ENCODE results near the gene TSPAN18.

Gene TSPAN18

GRCh38 chr11:44889266-44889665, 162.5 kb downstream of the TSPAN18 start:
- DNase-seq (ENCODE audit: low read depth): no peak

GRCh38 chr11:44892843-44893242, 166.1 kb downstream of the TSPAN18 start:
- DNase-seq (ENCODE audit: low read depth): no peak

DNA sequence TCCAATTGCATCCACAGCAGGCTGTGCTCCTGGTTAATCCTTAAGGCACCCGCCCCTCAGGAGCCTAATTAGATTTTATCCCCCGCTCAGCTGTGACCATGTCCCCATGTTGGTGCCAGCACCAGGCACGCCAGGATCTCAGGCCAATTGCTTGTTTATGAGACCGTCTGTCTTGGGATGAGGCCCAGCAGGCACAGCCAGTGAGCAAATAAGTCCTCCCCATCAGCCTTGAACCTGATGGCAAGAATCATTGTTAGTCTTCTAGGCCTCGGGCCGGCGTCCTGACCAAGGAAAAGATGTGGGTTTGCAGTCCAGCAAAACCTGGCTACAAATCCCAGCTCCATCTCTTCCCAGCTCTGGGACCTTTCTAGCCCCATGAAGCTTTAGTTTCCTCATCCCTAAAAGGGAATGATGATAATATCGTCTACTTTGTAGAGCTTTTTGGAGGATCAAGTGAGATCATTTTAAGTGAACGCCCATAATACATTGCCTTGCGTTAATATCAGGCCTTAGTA, 166.6 kb downstream of the TSPAN18 start:
- DNase-seq (ENCODE audit: low read depth): no peak

GRCh38 chr11:44893846-44894617, 167.3 kb downstream of the TSPAN18 start:
- peak; percentile 55 for DNase-seq (ENCODE audit: low read depth)

DNA sequence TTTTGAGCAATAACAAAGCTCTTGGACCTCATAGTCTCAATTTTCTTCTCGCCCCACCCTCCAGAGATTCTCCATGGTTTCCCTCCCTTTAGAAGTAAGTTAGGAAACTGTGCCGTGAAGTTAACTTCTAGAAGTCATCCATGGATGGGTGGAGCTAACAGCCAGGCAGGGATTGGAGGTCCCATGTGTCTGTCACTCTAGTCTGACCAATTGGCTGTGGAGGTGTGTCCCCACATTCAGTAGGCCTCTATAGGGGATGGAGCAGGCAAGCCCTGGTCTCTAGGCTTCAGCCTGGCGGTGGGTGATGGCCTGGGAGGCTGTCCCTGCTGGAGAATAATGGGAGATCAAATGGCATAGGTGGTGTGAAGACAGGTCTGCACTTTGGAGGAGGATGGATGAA, 173.2 kb downstream of the TSPAN18 start:
- no peak for DNase-seq (ENCODE audit: low read depth)

GRCh38 chr11:44901120-44901633, 174.4 kb downstream of the TSPAN18 start:
- DNase-seq (ENCODE audit: low read depth): no peak

DNA sequence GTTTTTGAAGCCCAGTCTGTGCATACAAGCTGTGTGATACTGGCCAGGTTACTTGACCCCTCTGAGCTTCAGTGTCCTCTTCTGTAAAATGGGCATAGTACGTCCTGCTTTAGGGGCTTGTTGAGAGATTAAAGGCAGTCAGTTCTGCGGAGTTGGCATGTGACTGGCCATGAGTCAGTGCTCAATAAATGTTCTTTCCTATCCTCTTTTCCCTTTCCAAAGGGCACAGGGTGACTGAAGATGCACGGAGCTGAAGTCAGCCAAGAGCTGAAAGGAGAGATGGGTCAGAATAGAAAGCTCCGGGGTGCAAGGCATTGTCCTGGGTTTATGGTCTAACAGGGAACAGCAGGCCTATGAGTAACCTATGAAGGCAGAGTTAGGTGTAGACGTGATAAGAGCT, 175.0 kb downstream of the TSPAN18 start:
- DNase-seq (ENCODE audit: low read depth): no peak

DNA sequence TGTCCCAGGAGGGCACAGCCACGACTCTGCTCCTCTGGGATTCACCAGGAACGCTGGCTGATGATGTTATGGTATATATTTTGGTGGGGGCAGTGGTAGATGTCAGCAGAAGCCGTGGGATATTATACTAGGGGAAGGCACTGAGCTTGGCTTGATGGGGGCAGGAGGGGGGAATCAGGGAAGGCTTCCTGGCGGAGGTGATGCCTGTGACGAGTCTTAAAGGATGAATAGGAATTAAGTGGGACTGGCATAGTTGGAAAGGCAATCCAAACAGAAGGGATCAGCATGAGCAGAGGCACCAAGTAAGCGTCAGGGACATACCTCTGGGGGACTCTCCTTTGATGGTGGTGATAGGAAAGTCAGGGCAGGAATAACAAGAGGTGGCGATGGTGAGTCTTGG, 176.3 kb downstream of the TSPAN18 start:
- no peak for DNase-seq (ENCODE audit: low read depth)

DNA sequence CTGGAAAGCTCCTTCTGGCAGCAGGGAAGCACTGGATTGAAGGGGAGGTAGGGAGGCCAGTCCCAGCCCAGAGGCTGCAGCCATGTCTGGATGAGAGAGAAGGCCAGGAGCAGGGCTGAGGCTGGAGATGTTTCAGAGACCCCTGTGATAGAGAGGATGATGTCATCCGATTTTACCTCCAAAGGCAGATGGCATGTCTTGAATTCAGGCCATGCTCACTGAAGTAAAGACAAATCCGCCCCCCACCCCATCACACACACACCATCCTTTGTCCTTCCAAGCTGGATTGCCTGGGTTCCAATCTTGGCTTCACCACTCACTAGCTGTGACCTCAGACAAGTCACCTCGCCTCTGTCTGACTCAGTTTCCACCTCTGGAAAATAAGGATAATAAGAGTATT, 176.8 kb downstream of the TSPAN18 start:
- no peak for DNase-seq (ENCODE audit: low read depth)

DNA sequence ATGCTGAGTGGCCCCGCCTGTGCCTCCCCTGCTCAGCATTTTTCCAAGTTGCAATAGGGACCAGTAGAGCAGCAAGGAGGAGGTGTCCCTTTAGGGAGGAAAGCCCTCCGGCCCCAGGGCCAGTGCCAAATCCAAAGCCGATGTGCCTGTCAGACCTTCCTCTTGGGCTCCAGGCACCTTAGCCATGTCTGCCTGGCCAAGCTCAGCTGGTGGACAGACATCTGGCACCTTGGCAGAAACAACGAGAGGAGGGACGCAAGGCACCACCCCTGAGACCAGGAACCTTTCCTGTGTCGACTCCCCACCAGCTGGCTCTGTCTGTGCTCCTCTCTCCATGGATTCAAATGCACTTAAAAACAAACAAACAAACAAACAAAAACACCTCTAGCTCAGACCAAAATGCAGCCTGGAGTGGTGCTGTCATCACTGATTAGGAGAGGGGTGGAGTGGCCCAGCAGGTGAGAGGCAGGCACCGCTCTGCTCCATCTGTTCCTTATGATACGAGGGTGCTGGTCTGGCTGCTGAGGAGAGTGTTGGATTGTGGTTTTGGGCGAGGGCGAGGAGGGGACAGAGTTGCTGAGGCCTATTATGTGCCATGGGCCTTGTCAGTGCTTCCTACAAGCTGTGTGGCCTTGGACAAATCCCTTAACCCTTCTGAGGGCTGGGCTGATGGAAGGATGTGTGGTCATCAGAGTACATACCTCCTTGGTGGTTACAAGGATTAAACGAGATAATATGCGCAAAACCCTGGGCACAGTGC, 177.7 kb downstream of the TSPAN18 start:
- no peak for DNase-seq (ENCODE audit: low read depth)

DNA sequence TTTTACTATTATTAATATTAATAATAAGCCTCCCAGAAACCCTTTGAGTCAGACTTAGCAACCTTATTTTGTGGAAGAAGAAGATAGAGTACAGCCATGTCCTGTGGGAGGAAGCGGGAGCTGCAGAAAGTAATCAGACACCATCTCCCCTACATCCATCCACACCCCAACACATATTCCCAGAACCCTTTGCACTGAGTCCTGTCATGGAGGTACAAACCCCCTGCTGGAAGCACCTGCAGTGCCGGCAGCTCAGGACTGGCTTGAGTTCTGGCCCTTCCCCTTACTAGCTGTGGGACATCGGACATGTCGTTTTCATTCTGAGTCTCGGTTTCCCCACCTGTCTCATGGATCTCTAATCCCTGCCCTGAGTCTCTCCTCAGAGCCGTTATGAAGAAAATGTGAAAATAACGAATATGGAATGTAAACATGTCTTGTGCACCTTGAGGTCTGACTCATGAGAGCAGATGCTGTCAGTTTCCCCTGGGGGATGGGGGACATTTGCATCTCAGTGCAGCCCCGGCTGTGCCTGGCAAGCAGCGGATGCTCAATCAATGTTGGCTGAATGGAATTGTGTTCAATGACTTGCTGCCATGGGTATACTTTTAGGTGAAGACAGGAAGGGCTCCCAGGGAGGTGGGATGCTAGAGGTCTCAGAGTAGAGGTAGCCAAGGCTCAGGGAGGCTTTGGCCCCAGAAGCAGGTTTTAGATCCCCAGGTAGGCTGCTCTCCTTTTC, 178.5 kb downstream of the TSPAN18 start:
- no peak for DNase-seq (ENCODE audit: low read depth)

- no peak for DNase-seq (ENCODE audit: low read depth)
Measured at GRCh38 chr11:44906649-44907048, 179.9 kb downstream of the TSPAN18 start.

DNA sequence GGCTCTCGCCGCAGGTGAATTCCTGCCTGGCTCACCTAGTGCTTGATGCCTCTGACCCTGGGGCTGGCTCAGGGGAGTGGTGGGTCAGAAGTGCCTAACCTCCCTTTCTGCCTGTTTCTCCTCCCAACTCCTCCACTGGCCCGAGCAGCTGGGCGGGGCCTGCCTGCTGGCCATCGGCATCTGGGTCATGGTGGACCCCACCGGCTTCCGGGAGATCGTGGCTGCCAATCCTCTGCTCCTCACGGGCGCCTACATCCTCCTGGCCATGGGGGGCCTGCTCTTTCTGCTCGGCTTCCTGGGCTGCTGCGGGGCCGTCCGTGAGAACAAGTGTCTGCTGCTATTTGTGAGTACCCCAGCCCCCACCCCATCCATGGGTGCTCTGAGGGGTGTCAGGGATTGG, 182.8 kb downstream of the TSPAN18 start:
- DNase-seq (ENCODE audit: low read depth): no peak

- no peak for DNase-seq (ENCODE audit: low read depth)
Measured at GRCh38 chr11:44910591-44910990, 183.8 kb downstream of the TSPAN18 start.

- DNase-seq (ENCODE audit: low read depth): peak; percentile 90
Measured at GRCh38 chr11:44911029-44911814, 184.5 kb downstream of the TSPAN18 start.

DNA sequence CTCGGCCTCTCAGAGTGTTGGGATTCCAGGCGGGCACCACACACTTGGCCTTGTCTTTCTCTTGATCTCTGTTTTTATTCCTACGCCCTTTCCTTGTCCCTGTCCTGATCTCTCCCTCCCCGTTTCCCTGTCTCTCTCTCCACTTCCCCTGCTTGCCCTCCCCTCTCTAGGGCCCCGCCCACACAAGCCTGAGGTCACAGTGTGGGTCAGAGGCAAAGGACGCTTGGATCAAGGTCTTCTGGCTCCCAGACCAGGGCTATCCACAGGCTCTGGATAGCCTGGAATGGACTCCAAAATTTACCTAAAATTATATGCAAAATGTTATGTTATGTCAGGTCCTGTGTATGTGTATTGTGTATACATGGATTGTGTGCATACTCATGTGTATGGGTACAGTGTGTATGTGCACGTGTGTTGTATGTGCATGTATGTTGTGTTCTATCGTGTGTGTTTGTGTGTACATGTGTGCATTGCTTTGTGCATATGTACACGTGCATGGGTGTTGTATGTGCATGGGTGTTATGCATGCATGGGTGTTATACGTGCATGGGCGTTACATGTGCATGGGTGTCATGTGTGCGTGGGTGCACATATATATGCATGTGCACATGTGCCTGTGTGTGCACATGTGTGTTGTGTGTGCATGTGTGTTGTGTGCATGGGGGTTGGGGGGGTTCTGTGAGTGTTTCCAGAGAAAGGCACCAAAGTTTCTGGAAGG, 185.7 kb downstream of the TSPAN18 start:
- DNase-seq (ENCODE audit: low read depth): no peak

- DNase-seq (ENCODE audit: low read depth): no peak
Measured at GRCh38 chr11:44913502-44913901, 186.7 kb downstream of the TSPAN18 start.

DNA sequence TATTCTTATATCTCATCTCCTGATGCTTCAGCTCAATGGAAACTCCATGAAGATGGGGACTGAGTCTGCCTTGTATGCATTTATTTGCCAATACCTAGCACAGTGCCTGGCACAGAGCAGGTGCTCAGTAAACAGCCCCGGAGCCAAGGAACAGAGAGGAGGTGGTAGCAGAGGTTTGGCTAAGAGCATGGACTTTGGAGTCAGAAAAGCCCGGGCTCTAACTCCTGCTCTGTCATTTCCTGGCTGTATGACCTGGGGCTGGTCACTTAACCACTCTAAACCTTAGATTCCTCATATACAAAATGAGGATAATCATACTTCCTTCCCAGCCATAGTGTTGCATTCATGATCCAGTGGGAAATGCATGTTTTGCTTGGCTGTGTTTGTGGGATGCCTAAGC, 187.3 kb downstream of the TSPAN18 start:
- no peak for DNase-seq (ENCODE audit: low read depth)

DNA sequence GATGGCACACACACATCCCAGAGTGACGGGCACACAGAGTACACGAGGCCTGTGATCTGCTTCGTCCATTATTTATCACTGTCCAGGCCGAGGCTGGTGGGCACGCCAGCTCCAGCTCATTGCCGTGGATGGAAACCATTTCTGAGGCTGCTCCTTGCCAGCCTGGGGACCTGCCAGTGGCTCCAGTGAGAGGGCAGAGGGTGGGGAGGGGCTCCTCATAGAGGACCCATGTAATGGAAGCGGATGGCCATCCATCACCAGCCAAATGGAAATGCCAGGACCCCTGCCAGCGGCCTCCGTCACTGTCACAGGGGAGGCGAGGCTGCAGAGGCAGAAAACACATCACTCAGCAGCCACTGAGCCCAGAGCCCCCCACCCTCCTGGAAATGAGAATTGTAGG, 188.2 kb downstream of the TSPAN18 start:
- no peak for DNase-seq (ENCODE audit: low read depth)

DNA sequence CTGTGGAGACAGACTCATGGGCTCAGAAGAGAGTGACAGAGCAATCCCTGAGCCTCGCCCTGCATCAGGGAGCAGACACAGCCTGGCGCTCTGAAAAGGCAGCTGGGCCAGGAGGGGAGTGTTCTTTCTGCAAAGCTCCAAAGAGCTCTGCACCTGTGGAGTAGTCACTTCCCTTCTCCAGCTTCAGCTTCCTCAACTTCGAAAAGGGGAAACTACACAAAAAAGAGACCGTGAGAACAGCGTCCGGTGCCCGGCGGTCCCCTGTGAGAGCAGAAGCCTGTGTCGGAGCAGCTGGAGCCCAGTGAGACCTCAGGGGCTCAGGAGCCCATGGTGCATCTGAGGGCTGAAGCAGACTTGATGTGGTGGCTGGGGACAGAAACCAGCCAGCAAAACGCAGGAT, 188.9 kb downstream of the TSPAN18 start:
- no peak for DNase-seq (ENCODE audit: low read depth)

GRCh38 chr11:44916331-44916730, 189.6 kb downstream of the TSPAN18 start:
- DNase-seq (ENCODE audit: low read depth): no peak
